Measurements from ENCODE around the gene ARVCF. TPM values are rescaled to one million over a fixed set of nuclear protein-coding genes. Genes with fewer than 3 reads are reported as not detected.

ARVCF gene
- total RNA-seq, 2 donors from 2014 or later = 39.6 to 65.9 TPM

- TF ChIP-seq POLR2AphosphoS5 (IDR thresholded peaks at IDR 0.05) (no peak), CTCF (IDR thresholded peaks at IDR 0.05) (no peak), POLR2A (IDR thresholded peaks at IDR 0.05) (no peak)
- Histone ChIP-seq H3K4me3 (peak overlapping the region; percentile 11 to 21), H3K9me3 (no peaks in the 10 kb centered on the region), H3K36me3 (no peaks in the 10 kb centered on the region), H3K27me3 (replicated peaks; ENCODE audit: insufficient read depth) (no peaks in the 10 kb centered on the region), H3K27ac (peak overlapping the region; percentile 64 to 66), H3K4me1 (replicated peaks) (peaks cover 24% of the 10 kb centered on the region)
- intact Hi-C loops (cut with DNase I) = no loop called here
- DNase-seq (ENCODE audit: low spot score) = no peak
- WGBS = 24% methylated on average over 5 of the region's 13 CpGs
These were observed 56.8 kb downstream of the ARVCF start for GRCh38 chr22:19959587-19960490.

GRCh38 chr22:19959043-19959586 lies 57.5 kb downstream of the ARVCF start:
- no peaks in the 10 kb centered on the region for H3K36me3 ChIP-seq
- H3K4me1 ChIP-seq (replicated peaks) = peaks cover 24% of the 10 kb centered on the region
- TF ChIP-seq CTCF (IDR thresholded peaks at IDR 0.05) (no peak), POLR2AphosphoS5 (IDR thresholded peaks at IDR 0.05) (peak; percentile 39), POLR2A (IDR thresholded peaks at IDR 0.05) (no peak)
- 22% methylated on average over 20 of the region's 30 CpGs for WGBS
- H3K27me3 ChIP-seq (replicated peaks; ENCODE audit: insufficient read depth) = no peaks in the 10 kb centered on the region
- peak; percentile 73 for DNase-seq (ENCODE audit: low spot score)
- H3K4me3 ChIP-seq = peak overlapping the region; percentile 11 to 21
- H3K27ac ChIP-seq = peak overlapping the region; percentile 64 to 66
- intact Hi-C loops (cut with DNase I) = no loop called here
- no peaks in the 10 kb centered on the region for H3K9me3 ChIP-seq

GRCh38 chr22:19958083-19959042 lies 58.3 kb downstream of the ARVCF start:
- Histone ChIP-seq H3K4me3 (no peak overlapping the region), H3K27ac (peak overlapping the region; percentile 64 to 66), H3K27me3 (replicated peaks; ENCODE audit: insufficient read depth) (no peaks in the 10 kb centered on the region), H3K36me3 (no peaks in the 10 kb centered on the region), H3K4me1 (replicated peaks) (peaks cover 19% of the 10 kb centered on the region), H3K9me3 (no peaks in the 10 kb centered on the region)
- TF ChIP-seq CTCF (IDR thresholded peaks at IDR 0.05) (no peak), POLR2A (IDR thresholded peaks at IDR 0.05) (no peak), POLR2AphosphoS5 (IDR thresholded peaks at IDR 0.05) (no peak)
- intact Hi-C loops (cut with DNase I) = no loop called here
- WGBS = 72% methylated on average over 19 of the region's 19 CpGs
- DNase-seq (ENCODE audit: low spot score) = no peak

- TF ChIP-seq CTCF (IDR thresholded peaks at IDR 0.05) = no peak
- no peak for TF ChIP-seq POLR2AphosphoS5 (IDR thresholded peaks at IDR 0.05)
- no peak for TF ChIP-seq POLR2A (IDR thresholded peaks at IDR 0.05)
- no peak for DNase-seq (ENCODE audit: low spot score)
- H3K4me1 ChIP-seq (replicated peaks) = peaks cover 19% of the 10 kb centered on the region
- H3K27ac ChIP-seq = no peak overlapping the region
- H3K36me3 ChIP-seq = no peaks in the 10 kb centered on the region
- no peak overlapping the region for H3K4me3 ChIP-seq
- no peaks in the 10 kb centered on the region for H3K27me3 ChIP-seq (replicated peaks; ENCODE audit: insufficient read depth)
- 94% methylated on average over 9 of the region's 9 CpGs for WGBS
- H3K9me3 ChIP-seq = no peaks in the 10 kb centered on the region
- intact Hi-C loops (cut with DNase I) = no loop called here
These were observed 59.2 kb downstream of the ARVCF start for GRCh38 chr22:19957445-19957844.
